Epidermal melanocyte (primary cell): ENCODE results near the gene OVOL1.

Experiments used
- DNase-seq: peaks from one replicate; pipeline ENCODE4 v3.0.0; 2011; ENCODE audit warnings: low spot score; ENCODE audit not compliant: insufficient read length

OVOL1 gene

GRCh38 chr11:65790902-65791650 is 4.2 kb downstream of the OVOL1 start:
- DNase-seq = no peak

- DNase-seq = no peak
These were observed 4.9 kb downstream of the OVOL1 start for GRCh38 chr11:65791719-65792213.

DNA sequence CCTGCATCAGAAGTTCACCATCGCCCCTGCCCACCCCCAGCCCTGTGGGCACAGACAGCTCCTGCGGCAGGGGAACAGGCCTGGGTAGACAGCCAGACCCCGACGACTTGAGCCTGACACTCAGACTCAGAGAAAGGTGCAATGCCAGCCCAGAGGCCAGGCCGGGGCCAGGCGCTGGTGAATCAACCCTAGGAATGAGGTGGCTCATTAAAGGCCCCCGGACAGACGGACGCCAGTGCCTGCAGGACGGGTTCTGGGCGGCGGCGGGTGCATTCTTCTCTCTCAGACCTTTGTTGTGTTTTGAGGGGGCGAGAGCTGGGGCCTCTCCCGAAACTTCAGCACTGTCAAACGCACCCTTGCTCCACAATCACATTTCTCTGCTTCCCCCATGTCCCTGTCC is 5.6 kb downstream of the OVOL1 start:
- no peak for DNase-seq

DNA sequence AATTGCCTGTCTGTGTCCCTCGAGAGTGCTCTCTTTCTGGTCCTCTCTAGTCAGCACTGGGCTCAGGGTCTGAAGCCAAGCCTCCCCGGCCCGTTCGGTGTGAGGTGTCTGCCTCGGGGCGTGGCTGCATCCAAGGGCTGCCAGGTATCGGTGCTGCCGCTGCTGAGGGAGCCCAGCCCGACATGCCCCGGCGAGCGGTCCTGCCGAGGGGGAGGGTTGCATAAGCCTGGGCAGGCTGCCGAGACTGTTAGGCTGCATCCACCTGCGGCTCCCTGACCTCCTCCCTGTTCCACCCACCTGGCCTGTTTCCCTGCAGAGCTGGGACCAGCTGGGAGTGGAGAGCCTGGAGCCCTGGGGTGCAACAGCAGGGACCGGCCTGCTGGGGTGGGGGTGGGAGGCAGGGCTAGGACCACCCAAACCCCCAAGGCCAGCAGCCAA is 6.3 kb downstream of the OVOL1 start:
- no peak for DNase-seq

- no peak for DNase-seq
These were observed 7.0 kb downstream of the OVOL1 start for GRCh38 chr11:65793625-65794400.

- DNase-seq = no peak
These were observed 8.0 kb downstream of the OVOL1 start for GRCh38 chr11:65794570-65795510.

GRCh38 chr11:65796726-65797601 is 10.1 kb downstream of the OVOL1 start:
- no peak for DNase-seq

GRCh38 chr11:65797711-65798110 is 10.8 kb downstream of the OVOL1 start:
- DNase-seq = no peak

DNA sequence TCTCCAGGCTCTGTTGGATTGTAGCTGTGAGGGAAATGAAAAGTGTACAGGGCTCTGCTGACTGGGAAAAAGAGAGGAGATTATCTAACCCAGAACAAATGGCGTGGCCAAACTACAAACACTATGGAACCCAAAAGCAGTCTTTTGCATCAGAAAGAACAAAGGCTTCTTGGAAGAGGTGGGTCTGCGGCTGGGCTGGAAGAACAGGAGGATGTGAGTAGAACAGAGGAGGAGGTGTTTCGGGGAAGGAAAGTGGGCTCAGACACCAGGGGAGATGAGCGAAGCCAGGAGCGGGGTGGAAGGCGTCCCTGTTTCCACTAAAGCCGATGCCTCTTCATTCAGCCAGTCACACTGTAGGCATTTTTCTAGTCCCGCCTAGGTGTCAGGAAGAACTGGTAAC is 12.0 kb downstream of the OVOL1 start:
- no peak for DNase-seq

GRCh38 chr11:65801153-65801987 is 14.5 kb downstream of the OVOL1 start:
- no peak for DNase-seq

- DNase-seq = no peak
These were observed 16.0 kb downstream of the OVOL1 start for GRCh38 chr11:65802841-65803240.

DNA sequence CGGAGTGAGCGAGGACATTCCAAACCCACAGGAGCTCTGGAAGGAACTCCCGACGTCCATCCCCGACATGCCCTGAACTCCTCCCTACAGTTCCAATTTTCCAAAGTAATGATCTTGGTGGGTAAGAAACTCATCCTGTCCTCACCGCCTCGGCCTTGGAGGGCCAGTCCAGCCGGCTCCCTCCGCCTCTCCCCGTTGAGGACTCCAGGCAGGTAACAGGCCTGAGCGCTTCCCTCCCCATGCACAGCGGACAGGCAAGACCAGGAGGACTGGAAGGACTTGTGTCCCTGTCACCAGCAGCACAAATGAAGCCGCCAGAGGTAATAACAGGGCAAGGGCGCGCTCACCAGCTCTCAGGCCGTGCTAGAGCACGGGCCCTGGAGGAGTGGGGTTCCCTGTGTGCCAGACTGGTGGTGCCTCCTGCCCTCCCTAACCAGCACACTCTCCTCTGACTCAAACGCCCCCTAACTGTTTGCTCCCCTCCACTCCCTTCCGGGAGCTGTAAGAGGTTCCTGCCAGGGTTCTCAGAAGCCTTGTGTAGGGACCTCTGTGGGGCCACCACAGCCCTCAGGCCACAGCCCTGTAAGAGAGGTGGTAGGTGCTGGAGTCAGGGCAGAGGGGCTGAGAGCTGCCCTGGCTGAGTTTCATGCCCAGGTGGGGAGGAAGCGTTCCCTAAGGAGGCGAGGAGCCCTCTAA is 17.1 kb downstream of the OVOL1 start:
- no peak for DNase-seq

GRCh38 chr11:65806979-65807378 is 20.1 kb downstream of the OVOL1 start:
- DNase-seq = no peak

DNA sequence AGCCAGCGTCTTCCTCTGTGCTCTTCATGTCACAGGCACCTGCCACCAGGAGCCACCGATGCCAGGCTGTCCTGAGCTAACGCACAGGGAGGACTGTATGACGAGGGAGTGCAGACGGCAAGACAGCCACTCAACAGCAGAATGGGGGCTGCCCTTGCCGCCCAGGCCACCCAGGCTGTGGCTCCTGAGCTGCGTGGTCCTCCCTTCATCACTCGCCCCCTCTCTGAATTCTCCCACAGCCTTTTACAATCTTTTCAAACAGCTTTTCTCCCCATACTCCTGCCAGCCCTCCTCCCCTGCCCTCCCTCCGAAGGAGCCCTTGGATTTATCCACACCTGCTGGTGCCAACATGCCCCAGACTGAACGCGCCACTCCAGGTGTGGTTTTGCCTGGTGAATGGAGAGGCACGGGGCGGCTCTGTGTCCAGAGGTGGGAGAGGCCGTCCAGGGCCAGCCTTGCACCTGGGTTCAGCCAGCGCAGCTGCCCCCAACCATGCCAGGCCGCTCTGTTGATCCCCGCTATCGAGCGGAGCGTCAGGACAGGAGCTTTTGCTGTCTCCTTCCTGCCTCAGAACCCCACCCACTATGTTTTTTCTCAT is 22.0 kb downstream of the OVOL1 start:
- no peak for DNase-seq

DNA sequence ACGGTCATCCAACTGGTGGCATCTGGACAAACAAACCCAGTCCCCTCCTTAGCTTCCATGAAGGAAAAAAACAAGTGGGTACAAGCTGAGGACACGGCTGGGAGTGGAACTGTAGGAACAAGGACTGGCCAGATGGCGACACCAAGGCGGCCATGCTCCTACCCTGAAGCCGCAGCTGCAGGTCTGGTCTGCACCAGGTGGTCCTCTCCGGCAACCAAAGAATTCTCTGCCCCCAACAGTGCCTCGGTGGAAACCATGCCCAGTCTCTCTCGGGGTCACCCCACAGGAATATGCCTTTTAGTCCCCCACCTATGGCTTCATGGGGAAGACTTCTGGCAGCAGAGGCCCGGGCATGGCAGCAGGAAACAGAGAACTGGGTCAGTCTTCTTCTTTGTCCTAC is 22.6 kb downstream of the OVOL1 start:
- DNase-seq = no peak

DNA sequence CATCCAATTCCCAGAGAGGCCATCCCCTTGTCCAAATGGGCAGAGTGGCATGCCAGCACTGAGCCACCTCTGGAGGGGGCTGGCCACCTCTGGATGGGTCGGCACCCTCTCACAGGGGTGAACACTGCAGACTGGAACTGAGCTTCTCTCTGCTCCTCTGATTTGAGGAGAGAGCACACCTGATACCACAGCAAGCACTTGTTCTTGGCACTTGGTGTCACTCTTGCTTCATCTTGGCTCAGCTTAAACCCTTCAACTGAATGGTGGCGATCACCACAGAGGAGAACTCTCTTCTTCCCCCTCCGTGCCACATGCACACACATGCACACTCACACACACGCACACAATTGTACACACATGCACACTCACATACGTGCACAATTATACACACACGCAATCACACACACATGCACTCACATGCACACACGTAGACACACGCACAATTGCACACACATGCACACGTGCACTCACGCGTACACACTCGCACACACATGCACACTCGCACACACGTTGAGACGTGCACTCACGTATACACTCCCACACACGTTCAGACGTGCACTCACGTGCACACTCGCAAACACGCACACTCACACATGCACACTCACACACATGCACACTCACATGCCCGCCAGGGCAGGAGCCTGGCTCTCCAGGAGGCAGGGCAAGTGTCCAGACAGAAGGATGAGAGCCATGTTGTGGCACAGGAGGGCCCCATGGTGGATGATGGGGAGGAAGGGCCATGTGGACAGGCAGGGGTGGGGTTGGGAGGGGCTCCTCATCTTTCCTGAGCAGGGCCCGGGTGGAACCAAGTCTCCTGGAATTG is 23.4 kb downstream of the OVOL1 start:
- DNase-seq = no peak

GRCh38 chr11:65811764-65812475 is 25.1 kb downstream of the OVOL1 start:
- no peak for DNase-seq
